Fibroblast of peridontal ligament (primary cell): Measurements from ENCODE around the gene OSBPL10.

Experiments used
- DNase-seq: peaks from one replicate; pipeline ENCODE4 v3.0.0-alpha.2; 2010; ENCODE audit errors: extremely low read depth

OSBPL10 gene

DNA sequence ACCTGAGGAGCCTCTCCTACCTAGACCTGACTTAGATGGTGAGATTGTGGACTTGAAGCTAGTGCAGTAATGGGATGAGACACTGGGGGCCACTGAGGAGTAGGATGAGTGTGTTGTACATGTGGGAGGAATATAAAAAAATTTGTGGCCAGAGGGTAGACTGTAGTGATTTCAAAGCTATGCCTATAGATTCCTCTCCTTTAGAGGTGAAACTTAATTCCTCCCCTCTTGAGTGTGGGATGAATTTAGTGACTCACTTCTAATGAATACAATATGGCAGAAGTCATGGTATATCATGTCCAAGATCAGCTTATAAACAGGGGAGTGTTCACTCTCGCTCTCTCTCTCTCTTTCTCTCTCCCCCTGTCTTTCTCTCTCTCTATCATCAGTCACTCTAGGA lies 7.2 kb upstream of the OSBPL10 start:
- no peak for DNase-seq

- DNase-seq = no peak
These were observed 4.8 kb upstream of the OSBPL10 start for GRCh38 chr3:31985831-31986230.

DNA sequence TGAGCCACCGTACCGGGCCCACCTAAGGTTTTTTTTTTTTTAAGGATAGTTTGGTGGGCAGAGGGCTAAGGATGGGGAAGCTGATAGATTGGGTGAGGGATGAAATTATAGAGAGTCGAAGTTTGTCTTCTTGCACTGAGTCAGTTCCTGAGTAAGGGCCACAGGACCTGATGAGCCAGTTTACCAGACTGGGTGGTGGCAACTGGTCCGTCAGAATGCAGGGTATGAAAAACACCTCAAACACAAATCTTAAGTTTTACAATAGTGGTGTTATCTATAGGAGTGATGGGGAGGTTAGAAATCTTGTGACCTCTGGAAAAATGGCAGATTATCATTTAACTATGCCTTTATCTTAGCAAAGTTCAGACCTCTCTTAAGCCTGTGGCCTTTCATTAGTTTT lies 3.3 kb upstream of the OSBPL10 start:
- DNase-seq = no peak

DNA sequence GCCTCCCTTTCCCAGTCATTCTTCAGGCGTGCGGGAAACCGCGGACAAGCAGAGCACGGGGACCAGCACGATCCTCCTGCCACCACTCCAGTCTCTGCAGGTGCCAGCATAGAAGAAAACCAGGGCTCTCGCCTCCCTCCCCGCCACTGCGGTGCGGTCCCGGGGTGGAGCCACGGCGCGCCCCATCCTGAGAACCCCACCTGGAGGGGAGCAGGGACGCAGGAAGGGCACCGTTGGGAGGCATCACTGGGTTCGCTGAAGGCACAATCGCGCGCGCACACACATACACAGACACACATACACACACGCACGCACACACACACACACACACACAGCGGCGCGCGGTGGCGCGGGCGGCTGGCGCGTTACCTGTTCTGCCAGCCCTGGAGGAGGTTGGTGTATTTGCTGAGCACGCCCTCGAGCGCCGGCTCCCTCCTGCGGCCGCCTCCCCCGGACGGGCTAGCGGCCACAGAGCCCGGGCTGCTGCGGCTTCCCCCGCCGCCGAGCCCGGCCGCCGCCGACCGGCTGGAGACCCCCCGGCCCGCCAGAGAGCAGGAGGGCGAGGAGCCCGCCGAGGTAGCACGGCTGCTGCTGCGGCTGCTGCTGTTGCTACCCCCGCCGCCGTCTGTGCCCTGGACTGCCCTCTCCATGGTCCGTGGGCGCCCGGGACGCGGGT lies 394 bp downstream of the OSBPL10 start:
- DNase-seq = no peak

- no peak for DNase-seq
These were observed 1.9 kb downstream of the OSBPL10 start for GRCh38 chr3:31979001-31979697.

DNA sequence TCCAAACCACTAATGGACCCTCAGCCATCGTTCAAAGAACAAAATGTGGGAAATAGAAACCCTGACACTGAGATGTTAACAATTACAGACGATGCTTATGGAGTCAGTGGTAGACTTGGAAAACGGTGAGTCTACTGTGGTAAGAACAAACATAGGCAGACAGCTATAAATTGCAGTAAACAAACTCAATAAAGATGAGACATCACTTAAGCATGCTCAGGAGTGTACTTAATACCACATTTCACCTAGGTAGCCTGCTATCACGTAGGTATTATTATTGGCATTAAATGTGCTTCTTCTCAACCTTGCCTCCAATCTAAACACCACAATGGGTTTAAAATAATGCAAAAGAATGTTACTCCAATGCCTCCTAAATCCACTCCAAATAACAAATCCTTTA lies 2.5 kb downstream of the OSBPL10 start:
- no peak for DNase-seq

DNA sequence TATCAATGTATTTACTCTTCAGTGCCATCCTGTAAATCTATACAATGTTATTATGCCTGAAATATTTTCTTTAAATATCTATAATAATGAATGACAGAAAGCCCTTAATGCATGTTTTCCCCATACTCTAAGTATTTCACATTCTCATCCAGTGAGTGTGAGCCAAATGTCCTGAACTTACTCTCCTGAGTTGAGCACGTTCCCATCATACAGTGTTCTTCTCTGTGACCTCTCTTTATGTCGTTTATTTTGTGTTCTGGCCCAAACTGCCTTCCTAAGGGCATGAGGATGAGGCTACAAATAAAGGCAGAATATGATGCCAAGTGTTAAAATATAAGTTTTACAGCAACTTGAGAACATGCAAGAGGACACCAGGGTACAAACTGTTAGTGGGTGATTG lies 3.3 kb downstream of the OSBPL10 start:
- DNase-seq = no peak

GRCh38 chr3:31976302-31976701 lies 4.8 kb downstream of the OSBPL10 start:
- DNase-seq = no peak

GRCh38 chr3:31974964-31975363 lies 6.1 kb downstream of the OSBPL10 start:
- DNase-seq = no peak

DNA sequence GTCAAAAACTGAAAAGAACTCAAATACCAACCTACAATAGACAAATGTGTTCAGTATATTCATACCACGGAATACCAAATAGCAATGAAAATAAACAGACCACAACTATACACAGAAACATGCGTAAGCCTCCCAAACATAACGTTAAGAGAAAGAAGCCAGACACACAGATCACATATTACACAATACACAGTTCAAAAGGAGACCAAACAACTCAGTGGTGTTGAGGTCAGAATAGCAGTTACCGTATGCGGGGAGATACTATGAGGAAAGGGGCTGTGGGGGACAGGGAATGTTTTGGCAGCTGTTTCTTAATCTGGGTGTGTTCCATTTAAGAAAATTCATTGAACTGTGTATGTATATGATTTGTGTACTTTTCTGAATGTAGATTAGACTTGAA lies 6.6 kb downstream of the OSBPL10 start:
- DNase-seq = peak; percentile 92

DNA sequence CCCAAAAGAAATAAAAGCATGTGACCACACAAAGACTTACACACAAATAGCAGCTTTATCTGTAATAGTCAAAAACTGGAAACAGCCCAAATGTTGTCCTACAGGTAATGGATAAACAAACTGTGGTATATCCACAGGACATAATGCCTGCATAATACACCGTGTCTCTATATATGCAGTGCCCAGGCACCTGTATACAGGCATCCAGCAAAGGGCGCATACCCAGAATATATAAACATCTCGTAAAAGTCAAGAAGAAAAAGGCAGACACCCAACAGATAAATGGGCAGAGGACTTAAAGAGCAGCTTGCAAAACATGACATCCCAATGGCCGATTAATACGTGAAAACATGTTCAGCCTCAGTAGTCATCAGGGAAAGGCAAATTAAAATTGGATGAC lies 7.2 kb downstream of the OSBPL10 start:
- no peak for DNase-seq

DNA sequence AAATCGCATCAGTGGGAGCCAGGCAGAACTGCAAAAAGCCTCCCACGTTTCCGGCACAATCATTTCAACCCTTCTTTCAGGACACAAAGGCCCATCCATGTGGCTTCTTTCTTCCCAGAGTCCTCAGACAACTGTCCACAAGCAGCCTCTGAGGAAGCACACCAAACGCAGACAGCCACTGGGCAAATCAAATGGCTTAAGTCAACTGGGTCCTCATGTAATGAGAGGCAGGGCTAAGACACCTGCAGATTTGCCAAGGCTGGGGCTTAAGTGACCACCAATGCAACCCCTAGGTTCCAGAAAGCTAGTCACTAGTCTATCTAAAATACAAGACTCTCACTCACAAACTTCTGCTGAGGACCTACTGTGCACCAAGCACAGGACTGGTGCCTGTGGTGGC lies 8.0 kb downstream of the OSBPL10 start:
- no peak for DNase-seq

DNA sequence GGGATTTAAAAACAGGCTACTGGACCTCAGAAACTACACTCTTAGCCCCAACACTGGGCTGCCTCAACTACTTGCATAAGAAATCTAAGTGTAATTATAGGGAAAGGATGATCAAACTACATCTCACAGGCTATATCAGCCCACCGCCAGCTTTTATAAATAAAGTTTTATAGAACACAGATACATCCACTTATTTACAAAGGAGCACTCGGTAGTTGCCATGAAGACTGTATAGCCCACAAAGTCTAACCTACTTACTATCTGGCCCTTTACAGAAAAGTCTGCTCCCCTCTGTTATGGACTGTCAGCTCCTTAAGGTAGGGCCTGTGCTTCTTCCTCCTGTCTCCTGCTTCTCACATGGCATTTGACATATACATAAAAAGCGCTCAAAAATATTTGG lies 9.5 kb downstream of the OSBPL10 start:
- DNase-seq = no peak

GRCh38 chr3:31968927-31969418 lies 12.1 kb downstream of the OSBPL10 start:
- DNase-seq = peak; percentile 97

GRCh38 chr3:31968369-31968926 lies 12.6 kb downstream of the OSBPL10 start:
- peak; percentile 89 for DNase-seq

- no peak for DNase-seq
These were observed 13.5 kb downstream of the OSBPL10 start for GRCh38 chr3:31967592-31967991.

GRCh38 chr3:31966978-31967591 lies 14.0 kb downstream of the OSBPL10 start:
- DNase-seq = no peak

DNA sequence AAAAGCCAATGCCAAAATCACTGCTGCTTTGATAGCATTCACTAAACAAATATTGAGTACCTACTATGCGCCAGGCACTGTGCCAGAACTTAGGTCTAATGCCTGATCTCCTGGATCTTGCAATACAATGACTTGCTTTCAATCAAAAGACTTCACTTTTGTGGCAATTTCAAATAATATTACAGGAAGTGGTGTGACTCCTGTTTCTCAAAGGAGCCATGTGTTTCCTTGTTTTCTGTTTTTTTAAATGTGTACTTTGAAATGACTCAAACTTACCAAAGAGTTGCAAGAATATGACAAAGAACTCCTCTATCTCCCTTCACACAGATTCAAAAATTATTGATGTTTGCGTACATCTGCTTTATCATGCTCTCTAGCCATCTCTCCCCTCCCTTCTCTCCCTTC lies 18.3 kb downstream of the OSBPL10 start:
- DNase-seq = no peak

DNA sequence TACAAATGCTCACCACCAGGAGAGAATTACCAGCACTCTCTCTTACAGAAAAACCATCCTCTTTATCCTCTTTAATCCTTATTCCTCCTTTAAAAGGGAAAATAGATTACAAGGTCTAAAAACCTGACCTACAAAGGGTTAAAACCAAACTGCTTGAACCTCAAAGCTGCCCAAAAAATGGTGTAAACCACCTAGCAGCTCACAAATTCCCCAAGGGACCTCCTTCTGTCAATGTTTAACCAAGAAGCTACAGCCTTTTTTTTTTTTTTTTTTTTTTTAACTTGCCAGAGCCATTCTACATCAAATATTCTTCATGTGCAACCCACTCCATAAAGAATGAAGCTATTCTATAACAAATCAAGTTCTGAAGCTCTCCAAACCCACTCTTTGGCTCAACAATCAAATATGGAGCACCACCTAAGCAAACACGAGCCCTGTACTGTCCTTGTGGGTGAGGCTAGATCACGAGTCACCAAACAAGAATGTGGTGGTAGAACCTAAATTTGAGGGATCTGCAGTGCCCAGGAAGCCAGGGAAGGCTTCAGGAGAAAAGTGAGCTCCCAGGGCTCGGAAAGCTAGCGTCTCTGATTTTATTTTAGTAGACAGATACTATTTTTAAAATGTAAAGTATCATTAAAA lies 20.1 kb downstream of the OSBPL10 start:
- peak; percentile 74 for DNase-seq

- peak; percentile 92 for DNase-seq
These were observed 20.9 kb downstream of the OSBPL10 start for GRCh38 chr3:31959951-31960792.

DNA sequence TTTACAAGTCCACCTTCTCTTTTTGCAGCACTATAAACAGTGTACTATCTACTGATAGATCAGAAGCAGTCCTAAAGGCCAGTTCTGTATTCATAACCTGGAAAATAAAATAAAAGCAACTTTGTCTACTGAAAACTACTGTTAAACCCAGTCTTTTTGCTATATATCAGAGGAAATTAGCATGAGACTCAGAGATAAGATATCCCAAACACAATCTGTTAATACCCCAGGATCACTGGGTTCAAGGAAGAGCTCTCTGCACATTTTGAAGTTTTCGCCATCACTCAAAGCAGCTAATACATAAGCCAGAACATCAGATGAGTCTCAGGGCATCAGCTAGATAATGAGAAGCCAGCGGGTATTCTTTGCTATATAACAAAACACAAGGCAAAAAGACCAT lies 21.8 kb downstream of the OSBPL10 start:
- no peak for DNase-seq
